ENCODE data around the gene CEBPG.

CEBPG gene

DNA sequence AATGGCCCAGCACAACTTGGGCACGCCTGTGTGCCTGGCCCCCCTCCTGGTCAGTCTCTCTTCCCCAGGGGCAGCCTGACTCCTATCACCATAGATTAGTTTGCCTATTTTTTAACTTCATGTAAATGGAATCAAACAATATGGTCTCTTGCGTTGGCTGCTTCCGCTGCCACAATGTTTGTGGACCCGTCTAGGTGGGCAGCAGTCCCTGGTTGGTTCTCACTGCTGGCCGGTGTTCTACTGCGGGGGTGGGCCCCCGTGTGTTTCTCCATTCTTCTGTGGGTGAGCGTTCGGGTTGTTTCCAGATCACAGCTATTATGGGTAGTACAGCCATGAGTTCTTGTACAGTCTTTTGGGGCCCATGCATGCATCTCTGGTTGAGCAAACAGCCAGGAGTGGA lies 47.3 kb downstream of the CEBPG start:
- DNase-seq (ENCODE audit: low read depth in 2 of 2): no peak

GRCh38 chr19:33421368-33421767 lies 47.9 kb downstream of the CEBPG start:
- DNase-seq (ENCODE audit: low read depth in 2 of 2): no peak

DNA sequence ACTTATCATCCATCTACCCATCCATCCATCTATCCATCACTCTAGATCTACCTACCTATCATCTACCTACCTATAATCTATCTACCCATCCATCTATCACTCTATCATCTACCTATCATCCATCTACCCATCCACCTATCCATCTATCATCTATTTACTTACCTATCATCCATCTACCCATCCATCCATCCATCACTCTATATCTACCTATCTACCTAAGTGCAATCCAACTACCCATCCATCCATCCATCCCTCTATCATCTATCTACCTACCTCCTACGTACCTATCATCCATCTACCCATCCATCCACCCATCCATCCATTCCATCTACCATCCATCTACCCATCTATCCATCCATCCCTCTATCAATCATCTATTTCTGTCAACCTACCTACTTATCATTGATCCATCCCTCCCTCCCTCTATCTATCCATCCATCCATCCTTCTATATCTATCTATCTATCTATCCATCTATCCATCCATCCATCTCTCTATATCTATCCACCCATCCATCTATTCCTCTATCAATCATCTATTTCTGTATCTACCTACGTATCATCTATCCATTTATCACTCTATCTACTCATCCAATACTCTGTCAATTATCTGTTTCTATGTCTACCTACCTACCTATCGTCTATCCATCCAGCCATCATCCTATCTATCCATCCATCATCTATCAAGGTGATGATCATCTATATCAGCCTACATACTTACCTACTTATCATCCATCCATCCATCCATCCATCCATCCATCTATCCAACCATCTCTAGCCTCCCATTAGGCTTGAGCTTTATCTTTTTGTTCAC lies 49.1 kb downstream of the CEBPG start:
- no peak for DNase-seq (ENCODE audit: low read depth in 2 of 2)

GRCh38 chr19:33424181-33424580 lies 50.7 kb downstream of the CEBPG start:
- DNase-seq (ENCODE audit: low read depth in 2 of 2): no peak

- DNase-seq (ENCODE audit: low read depth in 2 of 2): no peak
These were observed 53.3 kb downstream of the CEBPG start for GRCh38 chr19:33426621-33427361.

- DNase-seq (ENCODE audit: low read depth in 2 of 2): no peak
These were observed 54.5 kb downstream of the CEBPG start for GRCh38 chr19:33427801-33428626.

DNA sequence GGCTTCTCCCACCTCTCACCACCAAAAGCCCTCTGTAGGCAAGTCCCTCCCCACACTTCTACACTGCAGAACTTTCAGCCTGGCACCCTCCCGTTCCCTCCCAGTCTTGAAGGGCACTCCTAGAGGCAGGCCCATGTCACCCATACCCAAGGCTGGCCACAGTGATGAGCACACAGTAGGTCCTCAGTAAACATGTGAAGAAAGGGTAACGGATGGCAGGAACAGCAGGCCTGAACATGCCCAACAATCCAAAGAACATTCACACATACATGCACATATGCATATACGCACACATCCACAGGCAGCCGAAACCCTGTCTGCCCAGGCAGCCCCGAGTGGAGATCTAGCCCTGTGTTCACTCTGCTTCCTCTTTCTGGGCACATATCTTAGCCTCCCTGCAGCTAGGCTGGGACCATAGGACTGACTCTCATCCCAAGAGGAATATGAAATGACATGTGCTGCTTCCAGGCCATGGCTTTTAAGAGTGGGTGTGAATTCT lies 55.2 kb downstream of the CEBPG start:
- no peak for DNase-seq (ENCODE audit: low read depth in 2 of 2)

DNA sequence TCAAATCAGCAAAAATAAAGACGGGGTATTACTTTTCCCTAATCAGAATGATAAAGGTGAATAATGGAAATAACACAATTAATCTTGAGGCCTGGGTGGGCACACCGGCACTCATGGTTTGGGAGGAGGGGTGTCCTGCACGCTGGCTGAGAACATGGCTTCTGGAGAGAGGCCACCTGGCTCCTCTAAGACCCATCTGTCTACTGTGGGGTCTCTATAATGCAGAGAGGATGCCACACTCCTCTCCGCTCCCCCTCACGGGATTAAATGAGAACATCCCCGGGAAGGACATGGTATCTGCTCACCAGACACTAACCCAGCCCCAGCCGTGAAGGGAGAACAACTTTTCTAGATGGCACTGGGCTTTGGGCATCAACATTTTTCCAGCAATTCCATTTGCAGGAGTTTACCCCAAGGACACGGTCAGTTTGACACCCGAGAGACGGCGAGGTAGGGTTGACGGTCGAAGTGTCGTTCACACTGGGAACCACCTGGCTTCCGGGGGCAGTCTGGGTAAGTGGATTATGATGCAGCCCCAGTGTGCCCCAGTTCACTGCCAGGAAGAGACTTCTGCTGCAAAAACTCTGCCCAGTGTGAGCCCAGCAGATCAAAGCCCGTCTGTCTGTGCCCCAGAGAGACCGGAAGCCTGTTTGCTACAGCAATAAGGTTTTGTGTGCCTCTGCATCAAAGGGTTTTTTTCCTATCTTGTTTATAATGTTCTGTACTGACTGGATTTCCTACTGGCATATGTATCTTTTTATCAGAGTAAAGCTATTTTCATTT lies 56.6 kb downstream of the CEBPG start:
- DNase-seq (ENCODE audit: low read depth in 2 of 2): no peak

- peak; percentile 23 to 27 for DNase-seq (ENCODE audit: low read depth in 2 of 2)
These were observed 57.3 kb downstream of the CEBPG start for GRCh38 chr19:33430674-33431277.

GRCh38 chr19:33432015-33432414 lies 58.5 kb downstream of the CEBPG start:
- no peak for DNase-seq (ENCODE audit: low read depth in 2 of 2)
